Mesenchymal stem cell (in vitro differentiated cells and primary cell): ENCODE data around the gene SLC16A8.

Source experiments
- DNase-seq: peaks from one replicate; pipeline ENCODE4 v3.0.0-alpha.2; 2013
- H2AFZ ChIP-seq: one replicate; pipeline ENCODE4 v1.6.1; 2013; ENCODE audit warnings: low read depth, mild to moderate bottlenecking, control low read depth, inconsistent platforms, low read length, moderate library complexity
- H2AK5ac ChIP-seq: 2 replicates; pipeline ENCODE4 v1.6.1; 2013; ENCODE audit warnings: low read length, moderate library complexity, mild to moderate bottlenecking, inconsistent platforms; ENCODE audit not compliant: severe bottlenecking
- H2BK120ac ChIP-seq: one replicate; pipeline ENCODE4 v1.6.1; 2013; ENCODE audit warnings: low read depth, mild to moderate bottlenecking, inconsistent platforms, low read length, moderate library complexity
- H2BK12ac ChIP-seq, 2 experiments: one replicate each; pipeline ENCODE4 v1.6.1; 2013; ENCODE audit warnings: inconsistent platforms in 2 of 2, low read length in 2 of 2, mild to moderate bottlenecking in 2 of 2, moderate library complexity in 2 of 2, control low read depth in 1 of 2
- H2BK15ac ChIP-seq: one replicate; pipeline ENCODE4 v1.6.1; 2013; ENCODE audit warnings: mild to moderate bottlenecking, low read depth, inconsistent platforms; ENCODE audit not compliant: poor library complexity, severe bottlenecking
- H2BK5ac ChIP-seq: 2 replicates; pipeline ENCODE4 v1.6.1; 2013; ENCODE audit warnings: low read depth, mild to moderate bottlenecking, low read length, control low read depth, inconsistent platforms; ENCODE audit not compliant: poor library complexity, severe bottlenecking
- H3K14ac ChIP-seq, 2 experiments: one replicate each; pipeline ENCODE4 v1.6.1; 2013; ENCODE audit warnings: inconsistent platforms in 2 of 2, low read length in 2 of 2, control low read depth in 1 of 2, mild to moderate bottlenecking in 1 of 2, moderate library complexity in 1 of 2
- H3K18ac ChIP-seq, 2 experiments: one replicate each; pipeline ENCODE4 v1.6.1; 2013; ENCODE audit warnings: inconsistent platforms in 2 of 2, low read length in 2 of 2, control low read depth in 1 of 2, low read depth in 1 of 2, mild to moderate bottlenecking in 1 of 2
- H3K23ac ChIP-seq, 2 experiments: one replicate each; pipeline ENCODE4 v1.6.1; 2013; ENCODE audit warnings: inconsistent platforms in 2 of 2, low read length in 2 of 2, mild to moderate bottlenecking in 2 of 2, moderate library complexity in 2 of 2, control low read depth in 1 of 2
- H3K27ac ChIP-seq: 2 replicates; pipeline ENCODE4 v1.5.1; 2013; ENCODE audit warnings: mild to moderate bottlenecking, moderate library complexity, low read length, control low read depth, inconsistent platforms; ENCODE audit not compliant: poor library complexity, severe bottlenecking
- H3K27me3 ChIP-seq, 2 experiments: 2 replicates each; pipeline versions ENCODE4 v1.6.1 to v1.7.0; 2013; ENCODE audit warnings: low read length in 2 of 2, mild to moderate bottlenecking in 2 of 2, moderate library complexity in 2 of 2, control low read depth in 1 of 2, inconsistent platforms in 1 of 2; ENCODE audit not compliant: control insufficient read depth in 1 of 2, insufficient read depth in 1 of 2
- H3K36me3 ChIP-seq, 2 experiments: 2 replicates each; pipeline versions ENCODE4 v1.6.1 to v1.7.0; 2013; ENCODE audit warnings: low read length in 2 of 2, control low read depth in 1 of 2, inconsistent platforms in 1 of 2, low read depth in 1 of 2, mild to moderate bottlenecking in 1 of 2; ENCODE audit not compliant: insufficient read depth in 2 of 2, control insufficient read depth in 1 of 2
- H3K4ac ChIP-seq, 2 experiments: one replicate each; pipeline ENCODE4 v1.6.1; 2013; ENCODE audit warnings: inconsistent platforms in 2 of 2, low read length in 2 of 2, mild to moderate bottlenecking in 2 of 2, moderate library complexity in 2 of 2, control low read depth in 1 of 2, low read depth in 1 of 2
- H3K4me1 ChIP-seq: 2 replicates; pipeline ENCODE4 v1.6.1; 2013; ENCODE audit warnings: low read depth, low read length, control low read depth; ENCODE audit not compliant: control insufficient read depth, insufficient read depth
- H3K4me2 ChIP-seq: 2 replicates; pipeline ENCODE4 v1.6.1; 2013; ENCODE audit warnings: low read length, mild to moderate bottlenecking, inconsistent platforms; ENCODE audit not compliant: poor library complexity, severe bottlenecking
- H3K4me3 ChIP-seq, 2 experiments: 2 replicates each; pipeline versions ENCODE4 v1.5.1 to v1.7.0; 2013; ENCODE audit warnings: low read length in 2 of 2, mild to moderate bottlenecking in 2 of 2, control low read depth in 1 of 2, low read depth in 1 of 2; ENCODE audit not compliant: insufficient read depth in 1 of 2
- H3K79me1 ChIP-seq: replicated peaks from 2 replicates; pipeline ENCODE4 v1.6.1; 2013; ENCODE audit warnings: mild to moderate bottlenecking, control low read depth, low read length, inconsistent platforms; ENCODE audit not compliant: poor library complexity, severe bottlenecking
- H3K9ac ChIP-seq: 2 replicates; pipeline ENCODE4 v1.7.0; 2013; ENCODE audit warnings: mild to moderate bottlenecking, low read length, moderate library complexity
- H3K9me3 ChIP-seq: 2 replicates; pipeline ENCODE4 v1.7.0; 2013; ENCODE audit warnings: mild to moderate bottlenecking, low read length; ENCODE audit not compliant: control insufficient read depth
- H4K8ac ChIP-seq: one replicate; pipeline ENCODE4 v1.6.1; 2013; ENCODE audit warnings: inconsistent platforms, mild to moderate bottlenecking, low read length, moderate library complexity
- H4K91ac ChIP-seq: one replicate; pipeline ENCODE4 v1.6.1; 2013; ENCODE audit warnings: mild to moderate bottlenecking, low read length, inconsistent platforms
- WGBS: methylation state at CpG from one replicate; pipeline ENCODE4 v1.1.7; 2013; ENCODE audit warnings: mixed read lengths; 5-methylcytosine and 5-hydroxymethylcytosine counted together

The SLC16A8 gene

GRCh38 chr22:38085056-38085455 is 1.1 kb upstream of the SLC16A8 start:
- Histone ChIP-seq H3K9ac (no peak overlapping the region), H3K14ac (no peak overlapping the region), H3K9me3 (no peaks in the 10 kb centered on the region), H2BK12ac (no peak overlapping the region), H3K27ac (no peak overlapping the region), H2BK5ac (no peak overlapping the region), H3K36me3 (peaks cover 4 to 8% of the 10 kb centered on the region in 2 experiments), H3K23ac (no peak overlapping the region), H3K4me1 (peaks cover 25% of the 10 kb centered on the region), H3K4me2 (no peak overlapping the region), H2AFZ (no peak overlapping the region), H3K27me3 (peaks cover 26 to 30% of the 10 kb centered on the region in 2 experiments), H4K8ac (no peak overlapping the region), H3K79me1 (no peaks in the 10 kb centered on the region), H3K4me3 (no peak overlapping the region), H2BK15ac (no peak overlapping the region), H3K18ac (no peak overlapping the region), H2AK5ac (no peak overlapping the region), H3K4ac (no peak overlapping the region), H2BK120ac (no peak overlapping the region), H4K91ac (no peak overlapping the region)
- WGBS = 97% methylated on average over 12 of the region's 12 CpGs
- no peak for DNase-seq

DNA sequence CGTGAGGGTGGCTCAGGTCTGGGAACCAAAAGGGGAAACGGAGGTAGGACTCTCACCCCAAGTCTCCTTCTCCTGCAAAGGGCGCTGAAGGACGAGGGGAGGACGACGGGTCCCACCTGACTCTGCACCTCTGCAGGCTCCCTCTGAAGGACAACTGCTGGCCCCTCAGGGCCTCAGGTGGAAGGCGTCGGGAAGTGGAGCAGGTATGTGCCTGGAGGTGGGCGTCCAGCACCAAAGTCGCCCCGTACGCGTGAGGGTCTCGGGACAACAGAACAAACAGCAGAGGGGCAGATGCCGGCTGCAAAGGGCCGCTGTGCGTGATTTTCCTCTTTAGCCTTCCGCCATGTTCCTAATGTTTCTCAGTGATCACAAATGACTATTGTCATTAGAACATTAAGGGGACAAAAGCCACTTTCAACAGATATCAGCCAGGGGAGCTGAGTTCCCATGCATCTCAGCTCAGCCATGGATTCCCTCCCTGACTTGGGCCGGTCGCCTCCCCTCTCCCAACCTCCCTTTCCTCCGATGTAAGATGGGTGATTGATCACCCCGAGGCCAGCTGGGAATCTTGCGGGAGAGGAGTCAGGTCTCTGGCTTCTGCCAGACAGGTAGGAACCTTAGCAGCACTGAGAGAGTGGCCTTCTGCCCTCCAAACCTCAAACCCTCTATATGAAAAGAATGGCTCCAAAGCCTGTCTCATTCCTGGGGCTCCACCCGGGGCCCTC is 836 bp downstream of the SLC16A8 start:
- H3K79me1 ChIP-seq = no peaks in the 10 kb centered on the region
- H2BK5ac ChIP-seq = no peak overlapping the region
- no peak overlapping the region for H4K91ac ChIP-seq
- no peaks in the 10 kb centered on the region for H3K9me3 ChIP-seq
- no peak overlapping the region for H3K18ac ChIP-seq
- H3K4me2 ChIP-seq = no peak overlapping the region
- peaks cover 4 to 15% of the 10 kb centered on the region in 2 experiments for H3K36me3 ChIP-seq
- no peak for DNase-seq
- H2AFZ ChIP-seq = no peak overlapping the region
- no peak overlapping the region for H3K27ac ChIP-seq
- H3K14ac ChIP-seq = no peak overlapping the region
- no peak overlapping the region for H2BK120ac ChIP-seq
- no peak overlapping the region for H4K8ac ChIP-seq
- WGBS = 79% methylated on average over 24 of the region's 24 CpGs
- H3K4ac ChIP-seq = no peak overlapping the region
- peaks cover 23 to 43% of the 10 kb centered on the region in 2 experiments for H3K27me3 ChIP-seq
- no peak overlapping the region for H3K9ac ChIP-seq
- H2BK15ac ChIP-seq = no peak overlapping the region
- H3K4me3 ChIP-seq = no peak overlapping the region
- no peak overlapping the region for H2BK12ac ChIP-seq
- H3K4me1 ChIP-seq = peaks cover 19% of the 10 kb centered on the region
- H3K23ac ChIP-seq = no peak overlapping the region
- H2AK5ac ChIP-seq = no peak overlapping the region

DNA sequence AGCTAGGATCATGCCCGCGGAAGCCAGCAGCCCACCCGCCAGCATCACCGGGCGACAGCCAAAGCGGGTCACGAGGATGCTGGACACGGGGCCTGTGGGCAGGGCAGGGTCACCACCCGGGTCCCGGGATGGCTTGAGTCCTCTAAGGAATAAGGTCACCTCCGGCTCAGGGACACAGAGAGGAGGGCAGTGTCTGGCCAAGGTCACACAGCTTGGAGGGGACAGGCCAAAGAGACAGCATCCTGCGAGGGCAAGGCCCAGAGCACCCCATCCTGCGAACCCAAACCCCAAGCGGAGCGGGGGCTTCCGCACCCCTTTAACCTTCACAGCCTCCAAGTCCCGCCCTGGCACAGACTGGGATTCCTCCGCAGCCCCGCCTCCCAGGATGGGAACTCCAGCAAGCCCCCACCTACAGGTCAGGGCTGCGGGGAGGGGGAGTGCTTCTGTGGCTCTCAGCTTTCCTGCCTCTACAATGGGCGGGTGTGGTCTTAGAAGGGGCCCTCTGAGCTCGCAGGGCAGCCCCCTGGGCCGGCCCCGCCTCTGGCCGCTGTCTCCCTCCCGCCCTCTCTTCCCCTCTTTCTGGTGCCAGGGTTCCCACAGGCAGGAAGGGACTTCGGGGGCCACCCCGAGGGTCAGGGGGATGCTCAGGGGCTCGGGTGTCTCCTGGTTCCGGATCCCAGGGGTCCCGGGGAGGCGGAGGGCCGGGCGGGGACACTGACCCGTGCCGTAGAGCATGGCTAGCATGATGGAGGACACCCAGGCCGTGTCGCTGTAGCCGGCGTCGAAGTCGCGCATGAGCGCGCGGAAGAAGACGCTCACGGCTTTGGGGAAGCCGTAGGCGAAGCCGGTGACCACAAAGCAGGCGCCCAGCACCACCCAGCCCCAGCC is 1.8 kb downstream of the SLC16A8 start:
- DNase-seq = no peak
- WGBS = 45% methylated on average over 50 of the region's 52 CpGs

DNA sequence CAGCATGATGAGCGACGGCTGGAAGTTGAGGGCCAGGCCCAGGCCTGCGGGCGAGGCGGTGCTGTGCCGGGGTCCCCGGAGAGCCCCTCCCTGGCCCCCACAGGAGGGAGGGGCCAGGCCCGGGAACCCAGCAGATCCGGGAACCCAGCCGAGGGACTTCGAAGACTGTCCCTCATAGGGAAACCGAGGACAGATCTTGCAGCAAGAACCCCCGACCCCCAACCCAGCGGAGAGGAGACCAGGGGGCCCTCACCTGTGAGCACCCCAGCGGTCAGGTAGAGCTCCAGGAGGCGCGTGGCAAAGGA is 2.4 kb downstream of the SLC16A8 start:
- Histone ChIP-seq H3K4me1 (peaks cover 19% of the 10 kb centered on the region), H3K9me3 (no peaks in the 10 kb centered on the region), H3K23ac (no peak overlapping the region), H2AK5ac (no peak overlapping the region), H4K8ac (no peak overlapping the region), H4K91ac (no peak overlapping the region), H3K18ac (peak overlapping the region in 1 of 2 experiments; percentile 59), H3K4me3 (peak overlapping the region in 1 of 2 experiments; percentile 48), H3K36me3 (peaks cover 4 to 26% of the 10 kb centered on the region in 2 experiments), H3K79me1 (no peaks in the 10 kb centered on the region), H3K27me3 (peaks cover 23 to 43% of the 10 kb centered on the region in 2 experiments), H3K14ac (no peak overlapping the region), H2AFZ (peak overlapping the region; percentile 66), H2BK120ac (no peak overlapping the region), H3K9ac (no peak overlapping the region), H2BK12ac (peak overlapping the region in 1 of 2 experiments; percentile 47), H3K4ac (no peak overlapping the region), H2BK5ac (no peak overlapping the region), H3K4me2 (peak overlapping the region; percentile 78), H3K27ac (no peak overlapping the region), H2BK15ac (no peak overlapping the region)
- DNase-seq = no peak
- WGBS = 24% methylated on average over 17 of the region's 17 CpGs

More for the DNA sequence above, 1.8 kb downstream of the SLC16A8 start:
- Histone ChIP-seq H3K4me3 (no peak overlapping the region), H3K36me3 (peaks cover 4 to 24% of the 10 kb centered on the region in 2 experiments), H3K9me3 (no peaks in the 10 kb centered on the region), H2BK120ac (no peak overlapping the region), H2BK5ac (no peak overlapping the region), H3K27me3 (peaks cover 23 to 43% of the 10 kb centered on the region in 2 experiments), H4K91ac (no peak overlapping the region), H2AK5ac (no peak overlapping the region), H4K8ac (no peak overlapping the region), H2BK12ac (peak overlapping the region in 1 of 2 experiments; percentile 47), H3K23ac (no peak overlapping the region), H3K4me1 (peaks cover 19% of the 10 kb centered on the region), H3K79me1 (no peaks in the 10 kb centered on the region), H2AFZ (no peak overlapping the region), H3K14ac (no peak overlapping the region), H3K9ac (no peak overlapping the region), H3K18ac (no peak overlapping the region), H2BK15ac (no peak overlapping the region), H3K4ac (no peak overlapping the region), H3K27ac (no peak overlapping the region), H3K4me2 (peak overlapping the region; percentile 78)
